Measurements from ENCODE around the gene NDUFV1.
"Not testable (repeated sequence)": the region's sequence is repeated elsewhere in the genome, so short reads cannot be mapped to it uniquely, and the experiment has no call there.

NDUFV1 gene

DNA sequence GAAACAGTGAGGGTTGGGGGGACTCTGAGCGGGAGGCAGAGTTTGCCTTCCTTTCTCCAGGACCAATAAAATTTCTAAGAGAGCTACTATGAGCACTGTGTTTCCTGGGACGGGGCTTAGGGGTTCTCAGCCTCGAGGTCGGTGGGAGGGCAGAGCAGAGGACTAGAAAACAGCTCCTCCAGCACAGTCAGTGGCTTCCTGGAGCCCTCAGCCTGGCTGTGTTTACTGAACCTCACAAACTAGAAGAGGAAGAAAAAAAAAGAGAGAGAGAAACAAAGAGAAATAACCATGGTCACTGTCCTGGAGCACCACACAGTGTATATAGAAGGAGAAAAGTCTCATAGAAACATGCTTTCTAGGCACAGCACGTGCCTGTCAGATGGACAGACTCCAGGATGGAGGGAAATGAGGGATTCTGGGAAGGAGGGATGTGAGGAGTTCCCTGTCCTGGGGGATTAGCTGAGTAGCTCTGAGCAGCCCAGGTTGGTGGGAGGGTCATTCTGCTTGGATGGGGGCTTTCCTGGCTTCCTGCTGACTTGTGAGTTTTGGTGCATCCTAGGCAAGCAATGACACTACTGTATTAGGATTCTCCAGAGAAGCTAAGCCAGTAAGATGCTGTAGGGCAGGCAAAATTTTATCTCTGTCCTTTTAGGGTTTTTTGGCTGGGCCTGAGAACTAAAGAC, 20.0 kb upstream of the NDUFV1 start:
- DNase-seq (ENCODE audit: low read depth): no peak

DNA sequence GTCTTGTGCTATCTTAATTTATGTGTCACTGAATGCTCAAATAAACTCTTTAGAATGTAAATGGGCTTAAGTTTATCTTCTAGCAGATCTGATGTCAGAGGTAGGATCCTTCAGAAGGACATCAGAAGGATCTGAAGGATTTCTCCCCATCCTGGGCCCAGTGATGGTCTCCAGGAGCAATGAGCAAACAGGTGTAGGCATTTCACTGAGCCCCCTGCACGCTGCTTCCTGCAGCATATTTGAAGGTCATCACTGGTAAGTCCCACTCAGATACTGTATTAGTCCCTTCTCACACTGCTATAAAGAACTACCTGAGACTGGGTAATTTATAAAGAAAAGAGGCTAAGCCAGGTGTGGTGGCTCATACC, 18.6 kb upstream of the NDUFV1 start:
- DNase-seq (ENCODE audit: low read depth): no peak

DNA sequence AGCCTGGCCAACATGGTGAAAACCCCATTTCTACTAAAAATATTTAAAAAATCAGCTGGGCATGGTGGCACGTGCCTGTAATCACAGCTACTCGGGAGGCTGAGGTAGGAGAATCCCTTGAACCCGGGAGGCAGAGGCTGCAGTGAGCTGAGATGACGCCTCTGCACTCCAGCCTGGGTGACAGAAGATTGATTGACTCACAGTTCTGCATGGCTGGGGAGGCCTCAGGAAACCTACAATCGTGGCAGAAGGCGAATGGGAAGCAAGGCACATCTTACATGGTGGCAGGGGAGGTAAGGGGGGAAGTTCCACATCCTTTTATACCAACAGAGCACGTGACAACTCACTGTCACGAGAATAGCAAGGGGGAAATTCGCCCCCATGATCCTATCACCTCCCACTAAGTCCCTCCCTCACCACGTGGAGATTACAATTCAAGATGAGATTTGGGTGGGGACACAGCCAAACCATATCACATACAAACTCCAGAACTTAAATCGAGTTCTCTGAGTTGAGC, 17.8 kb upstream of the NDUFV1 start:
- DNase-seq (ENCODE audit: low read depth): not testable (repeated sequence)

DNA sequence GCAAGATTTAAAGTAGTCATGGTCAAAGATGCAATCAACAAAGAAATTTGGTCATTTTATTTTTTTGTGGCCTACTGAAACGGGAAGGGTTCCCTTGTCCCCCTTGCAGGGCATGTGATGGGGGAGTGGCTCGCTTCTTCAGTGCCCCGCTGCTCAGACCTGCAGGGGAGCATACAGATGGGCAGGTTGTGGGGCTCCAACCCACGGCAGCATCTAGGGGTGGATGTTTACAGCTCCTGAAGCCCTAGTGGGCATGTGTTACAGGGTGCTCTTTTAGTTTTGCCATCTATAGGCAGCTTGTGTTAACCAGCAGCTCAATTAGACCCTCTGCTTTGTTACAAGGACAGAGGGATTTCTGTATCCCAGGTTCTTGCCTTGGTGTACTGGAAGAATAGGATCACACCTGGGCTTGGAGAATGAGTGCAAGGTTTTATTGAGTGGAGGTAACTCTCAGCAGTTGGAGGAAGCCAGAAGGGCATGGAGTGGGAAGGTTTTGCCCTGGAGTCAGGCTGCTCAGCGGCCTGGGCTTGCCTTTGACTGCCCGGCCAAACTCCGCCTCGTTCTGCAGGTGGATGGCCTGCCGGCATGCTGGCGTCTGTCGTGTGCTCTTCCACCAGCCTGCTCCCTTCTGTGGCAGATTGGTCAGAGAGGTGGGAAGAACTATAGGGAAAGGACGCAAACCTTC, 13.7 kb upstream of the NDUFV1 start:
- DNase-seq (ENCODE audit: low read depth): no peak

DNA sequence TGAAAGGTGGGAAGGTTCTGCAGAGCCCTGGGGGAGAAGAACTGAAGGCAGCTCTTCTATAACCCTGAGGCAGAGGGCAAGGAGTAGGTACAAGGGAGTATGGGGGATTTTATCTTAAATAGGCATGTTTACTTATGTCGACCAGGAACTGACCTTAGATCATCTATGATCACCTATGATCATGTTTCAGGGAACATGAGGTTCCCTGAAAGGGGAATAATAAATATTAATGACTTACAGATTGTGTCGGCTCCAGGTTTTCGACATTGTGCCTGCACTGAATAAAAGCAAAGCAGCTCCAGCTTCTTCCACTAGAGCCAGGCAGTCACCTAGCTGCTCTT, 13.2 kb upstream of the NDUFV1 start:
- no peak for DNase-seq (ENCODE audit: low read depth)

DNA sequence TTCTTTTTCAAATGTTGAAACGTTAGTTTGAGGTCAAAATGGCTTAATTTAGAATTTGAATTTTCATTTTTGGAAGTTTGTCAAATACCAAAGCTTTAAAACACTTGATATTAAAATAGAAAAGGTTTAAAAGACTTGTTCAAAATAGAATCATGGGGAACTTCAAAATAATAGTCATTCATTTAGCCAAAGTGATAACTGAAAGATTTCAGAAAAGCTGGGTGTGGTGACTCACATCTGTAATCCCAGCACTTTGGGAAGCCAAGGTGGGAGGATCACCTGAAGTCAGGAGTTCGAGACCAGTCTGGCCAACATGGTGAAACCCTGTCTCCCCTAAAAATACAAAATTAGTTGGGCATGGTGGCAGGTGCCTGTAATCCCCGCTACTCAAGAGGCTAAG, 12.3 kb upstream of the NDUFV1 start:
- DNase-seq (ENCODE audit: low read depth): no peak

DNA sequence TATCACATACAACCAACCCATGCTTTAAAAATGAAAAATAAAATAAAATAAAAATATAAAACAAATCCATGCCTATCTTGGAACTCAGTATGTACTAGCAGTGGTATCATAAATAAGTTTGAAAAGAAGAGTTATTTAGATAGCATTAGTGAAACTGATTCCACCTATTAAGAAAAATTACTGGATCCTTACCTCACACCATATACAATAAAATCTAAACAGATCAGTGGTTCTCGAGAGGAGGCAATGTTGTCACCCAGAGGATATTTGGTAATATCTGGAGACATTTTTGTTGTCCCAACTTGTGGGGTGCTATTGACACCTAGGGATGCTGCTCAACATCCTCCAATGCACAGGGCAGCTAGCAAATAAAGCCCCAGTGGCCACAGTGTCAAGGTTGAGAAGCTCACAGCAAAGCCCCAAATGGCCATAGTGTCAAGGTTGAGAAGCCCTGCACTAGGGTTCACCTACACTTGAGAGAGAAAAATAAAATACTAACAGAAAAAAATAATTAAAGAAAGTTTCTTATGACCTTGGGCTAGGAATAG, 9.9 kb upstream of the NDUFV1 start:
- no peak for DNase-seq (ENCODE audit: low read depth)

DNA sequence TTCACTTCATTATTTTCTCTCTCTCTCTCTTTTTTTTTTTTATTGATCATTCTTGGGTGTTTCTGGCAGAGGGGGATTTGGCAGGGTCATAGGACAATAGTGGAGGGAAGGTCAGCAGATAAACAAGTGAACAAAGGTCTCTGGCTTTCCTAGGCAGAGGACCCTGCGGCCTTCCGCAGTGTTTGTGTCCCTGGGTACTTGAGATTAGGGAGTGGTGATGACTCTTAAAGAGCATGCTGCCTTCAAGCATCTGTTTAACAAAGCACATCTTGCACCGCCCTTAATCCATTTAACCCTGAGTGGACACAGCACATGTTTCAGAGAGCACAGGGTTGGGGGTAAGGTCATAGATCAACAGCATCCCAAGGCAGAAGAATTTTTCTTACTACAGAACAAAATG, 9.3 kb upstream of the NDUFV1 start:
- DNase-seq (ENCODE audit: low read depth): not testable (repeated sequence)

DNA sequence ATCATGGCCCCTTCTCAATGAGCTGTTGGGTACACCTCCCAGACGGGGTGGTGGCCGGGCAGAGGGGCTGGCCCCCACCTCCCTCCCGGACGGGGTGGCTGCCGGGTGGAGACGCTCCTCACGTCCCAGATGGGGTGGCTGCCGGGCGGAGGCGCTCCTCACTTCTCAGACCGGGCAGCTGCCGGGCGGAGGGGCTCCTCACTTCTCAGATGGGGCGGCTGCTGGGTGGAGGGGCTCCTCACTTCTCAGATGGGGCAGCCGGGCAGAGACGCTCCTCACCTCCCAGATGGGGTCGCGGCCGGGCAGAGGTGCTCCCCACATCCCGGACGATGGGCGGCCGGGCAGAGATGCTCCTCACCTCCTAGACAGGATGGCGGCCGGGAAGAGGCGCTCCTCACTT, 8.8 kb upstream of the NDUFV1 start:
- not testable (repeated sequence) for DNase-seq (ENCODE audit: low read depth)

DNA sequence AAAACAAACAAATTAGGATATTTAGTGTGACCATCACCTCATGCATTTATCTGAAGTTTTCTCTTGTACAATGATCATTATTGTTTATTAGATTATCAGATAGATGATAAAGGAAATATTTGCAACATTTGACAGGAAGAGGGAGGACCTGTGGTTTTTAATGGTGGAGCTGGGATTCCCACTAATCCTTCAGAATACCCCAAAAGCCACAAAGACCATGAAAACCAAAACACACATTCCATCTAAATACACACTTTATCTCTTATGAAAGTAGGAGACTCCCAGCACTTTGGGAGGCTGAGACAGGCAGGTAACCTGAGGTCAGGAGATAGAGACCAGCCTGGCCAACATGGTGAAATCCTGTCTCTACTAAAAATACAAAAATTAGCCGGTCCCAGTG, 7.6 kb upstream of the NDUFV1 start:
- DNase-seq (ENCODE audit: low read depth): no peak

DNA sequence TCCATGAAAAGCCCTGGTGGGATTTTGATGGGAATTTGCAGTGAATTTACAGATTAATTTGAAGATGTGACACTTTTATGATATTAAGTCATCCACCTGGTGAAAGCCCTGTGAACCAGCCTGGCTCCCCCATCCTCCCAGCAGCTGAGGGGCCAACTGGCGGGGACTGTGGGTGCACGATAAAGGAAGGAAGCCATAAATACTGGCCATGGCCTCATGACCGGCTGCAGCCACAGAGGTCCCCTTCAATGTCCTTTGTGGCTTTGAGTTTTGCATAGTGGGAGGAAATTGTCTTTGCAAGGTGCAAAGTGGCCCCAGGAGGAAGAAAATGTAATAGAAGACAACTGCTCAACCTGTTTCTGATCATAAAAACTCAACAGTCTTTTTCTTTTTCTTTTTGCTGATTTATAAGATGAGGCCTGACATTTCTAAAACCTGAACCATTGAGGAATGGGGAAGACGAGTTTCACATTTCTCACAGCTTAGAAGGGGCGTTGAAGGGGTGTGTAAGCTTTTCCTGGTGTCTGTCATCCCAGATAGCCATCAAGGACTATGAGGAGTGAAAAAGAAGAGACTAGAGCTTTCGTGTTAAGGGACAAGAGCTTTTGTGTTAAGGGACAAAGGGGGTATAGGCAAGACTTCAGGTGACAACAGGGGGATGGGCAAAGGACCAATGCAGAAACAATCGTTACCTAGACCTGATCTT, 6.3 kb upstream of the NDUFV1 start:
- DNase-seq (ENCODE audit: low read depth): no peak

DNA sequence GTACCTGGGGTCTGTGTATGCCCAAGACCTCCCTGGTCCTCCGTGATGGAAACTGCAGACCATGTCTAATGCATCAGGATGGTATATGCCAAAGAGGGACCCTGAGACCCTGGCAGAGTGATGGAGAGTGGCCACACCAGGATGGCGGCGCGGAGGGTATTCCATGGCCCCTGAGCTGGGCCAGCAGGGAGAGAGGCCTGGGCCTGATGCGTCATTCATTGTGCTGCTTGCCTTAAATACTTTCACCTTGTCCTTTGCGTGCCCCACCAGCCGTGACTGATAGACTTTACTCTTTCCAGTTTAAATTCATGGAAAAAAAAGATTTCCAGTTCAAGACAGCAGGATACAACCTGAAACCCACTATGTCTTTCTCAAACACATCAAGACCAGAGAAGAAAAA, 5.6 kb upstream of the NDUFV1 start:
- no peak for DNase-seq (ENCODE audit: low read depth)

DNA sequence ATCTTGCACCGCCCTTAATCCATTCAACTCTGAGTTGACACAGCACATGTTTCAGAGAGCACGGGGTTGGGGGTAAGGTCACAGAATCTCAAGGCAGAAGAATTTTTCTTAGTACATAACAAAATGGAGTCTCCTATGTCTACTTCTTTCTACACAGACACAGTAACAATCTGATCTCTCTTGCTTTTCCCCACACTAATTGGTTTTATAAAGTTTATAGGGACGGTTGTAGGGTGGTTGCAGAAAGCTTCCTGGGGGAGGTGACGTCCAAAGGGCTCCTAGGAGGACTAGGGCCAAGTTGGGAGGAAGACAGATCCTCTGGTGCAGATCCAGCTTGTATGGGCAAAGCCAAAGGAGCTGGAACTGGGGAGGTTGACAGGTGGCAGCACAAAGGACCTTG, 2.6 kb upstream of the NDUFV1 start:
- DNase-seq (ENCODE audit: low read depth): not testable (repeated sequence)

DNA sequence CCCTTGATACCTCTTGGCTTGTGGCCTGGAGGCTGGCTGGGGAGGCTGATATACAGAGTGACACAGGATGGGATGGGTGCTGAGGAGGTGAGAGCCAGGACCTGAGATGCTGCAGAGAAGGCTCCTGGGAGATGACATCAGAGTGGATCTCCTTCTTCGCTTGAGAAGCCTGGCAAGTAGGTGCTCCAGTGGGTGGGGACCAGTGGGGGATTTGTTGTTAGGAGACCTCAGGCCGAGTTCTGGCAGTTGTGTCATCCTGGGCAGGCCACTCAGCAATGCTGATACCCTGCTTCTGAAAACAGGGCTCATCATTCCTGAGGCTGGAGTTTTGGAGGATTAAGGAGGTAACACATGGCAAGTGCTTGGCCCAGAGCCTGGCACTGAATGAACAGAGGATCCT, 1.9 kb upstream of the NDUFV1 start:
- DNase-seq (ENCODE audit: low read depth): no peak

DNA sequence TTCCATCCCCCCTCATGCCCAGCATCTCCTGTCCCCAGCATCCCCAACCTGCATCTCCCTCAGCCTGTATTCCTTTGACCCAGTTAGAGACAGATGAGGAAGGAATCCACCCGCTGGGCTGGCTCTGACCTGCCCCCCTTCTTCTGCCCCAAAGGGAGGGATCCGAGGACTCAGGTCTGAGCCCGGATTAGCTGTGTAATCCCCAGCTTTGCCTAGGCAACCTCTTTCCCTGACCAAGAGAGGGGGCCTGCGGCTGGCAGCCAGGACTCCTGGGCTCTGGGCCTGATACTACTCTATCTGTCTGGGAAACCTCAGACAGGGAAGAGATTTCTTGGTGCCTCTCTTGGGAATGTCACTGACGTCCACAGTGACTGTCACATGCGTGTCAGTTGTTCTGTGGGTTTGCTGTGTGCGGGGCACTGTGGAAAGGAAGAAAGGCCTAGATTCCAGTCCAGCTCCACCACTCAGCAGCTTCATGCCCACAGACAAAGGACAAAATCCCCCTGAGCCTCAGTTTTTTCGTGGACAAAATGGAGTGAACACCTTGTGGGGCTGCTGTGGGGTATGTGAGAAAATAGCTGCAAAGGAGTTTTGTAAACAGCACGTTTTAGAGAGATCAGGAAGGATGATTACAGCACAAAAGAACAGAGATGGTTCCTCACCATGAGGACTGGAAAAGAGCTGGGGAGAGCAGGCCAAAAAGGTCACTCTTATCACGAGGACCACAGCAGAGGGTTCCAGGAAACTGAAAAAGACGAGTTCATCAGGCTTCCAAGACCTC, 1.3 kb upstream of the NDUFV1 start:
- no peak for DNase-seq (ENCODE audit: low read depth)

DNA sequence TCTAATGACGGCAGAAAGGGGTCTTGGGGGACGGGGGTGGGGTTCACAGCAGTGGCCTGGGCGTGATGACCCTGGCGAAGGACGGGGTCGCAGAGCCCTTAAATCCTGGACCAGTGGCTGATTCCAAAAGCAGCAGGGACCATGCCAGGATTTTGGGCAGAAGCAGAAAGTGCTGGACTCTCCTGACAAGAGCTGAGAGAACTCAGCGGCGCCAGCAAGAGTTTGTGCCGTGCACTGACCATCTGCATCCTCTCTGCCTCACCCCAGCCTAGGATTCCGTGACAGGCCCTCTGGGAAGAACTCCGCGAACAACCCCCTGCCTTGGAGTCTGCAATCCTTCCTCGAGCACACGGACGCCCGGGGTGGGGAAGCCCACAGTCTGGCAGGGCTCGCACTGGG, 644 bp upstream of the NDUFV1 start:
- DNase-seq (ENCODE audit: low read depth): no peak

DNA sequence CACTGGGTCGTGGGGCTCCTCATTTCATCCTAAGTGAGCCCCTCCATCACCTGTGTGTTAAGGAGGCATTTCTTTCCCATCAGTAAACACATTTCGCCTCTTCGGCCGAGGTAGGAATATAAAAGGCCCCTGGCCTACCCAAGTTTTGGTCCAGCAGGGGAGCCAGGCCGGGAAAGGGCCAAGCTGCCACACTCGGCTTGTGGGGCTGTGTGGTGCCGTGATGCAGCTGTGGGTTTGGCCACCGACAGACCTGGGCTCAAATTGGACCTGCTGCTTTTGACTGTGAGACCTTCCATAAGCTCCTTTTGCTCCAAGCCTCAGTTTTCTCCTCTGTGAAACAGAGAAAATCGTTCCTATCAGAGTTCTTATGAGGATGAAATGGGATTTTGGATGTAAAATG, 771 bp downstream of the NDUFV1 start:
- no peak for DNase-seq (ENCODE audit: low read depth)

DNA sequence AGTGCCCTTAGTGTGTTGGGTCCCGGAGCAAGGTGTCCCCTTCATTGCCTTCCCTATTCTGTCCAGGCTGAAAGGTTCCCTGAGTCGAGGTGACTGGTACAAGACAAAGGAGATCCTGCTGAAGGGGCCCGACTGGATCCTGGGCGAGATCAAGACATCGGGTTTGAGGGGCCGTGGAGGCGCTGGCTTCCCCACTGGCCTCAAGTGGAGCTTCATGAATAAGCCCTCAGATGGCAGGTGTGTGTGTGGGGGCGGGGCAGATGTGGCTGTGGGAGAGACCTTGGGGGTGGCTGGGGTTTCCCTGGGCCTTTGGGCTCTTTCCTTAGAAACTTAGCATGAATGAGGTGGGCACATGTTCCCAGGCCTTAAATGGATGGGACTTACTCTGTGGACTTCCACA, 1.8 kb downstream of the NDUFV1 start:
- no peak for DNase-seq (ENCODE audit: low read depth)

DNA sequence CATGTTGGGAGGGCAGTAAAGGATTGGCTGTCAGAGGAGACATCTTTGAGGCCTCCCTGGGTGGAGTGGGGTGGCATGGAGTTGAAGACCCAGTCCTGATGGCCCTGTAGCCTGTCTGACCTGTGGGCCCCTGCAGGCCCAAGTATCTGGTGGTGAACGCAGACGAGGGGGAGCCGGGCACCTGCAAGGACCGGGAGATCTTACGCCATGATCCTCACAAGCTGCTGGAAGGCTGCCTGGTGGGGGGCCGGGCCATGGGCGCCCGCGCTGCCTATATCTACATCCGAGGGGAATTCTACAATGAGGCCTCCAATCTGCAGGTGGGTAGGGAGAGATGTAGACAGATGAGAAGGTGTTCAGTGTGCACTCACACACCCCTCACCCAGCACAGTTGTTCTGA, 2.6 kb downstream of the NDUFV1 start:
- DNase-seq (ENCODE audit: low read depth): no peak

DNA sequence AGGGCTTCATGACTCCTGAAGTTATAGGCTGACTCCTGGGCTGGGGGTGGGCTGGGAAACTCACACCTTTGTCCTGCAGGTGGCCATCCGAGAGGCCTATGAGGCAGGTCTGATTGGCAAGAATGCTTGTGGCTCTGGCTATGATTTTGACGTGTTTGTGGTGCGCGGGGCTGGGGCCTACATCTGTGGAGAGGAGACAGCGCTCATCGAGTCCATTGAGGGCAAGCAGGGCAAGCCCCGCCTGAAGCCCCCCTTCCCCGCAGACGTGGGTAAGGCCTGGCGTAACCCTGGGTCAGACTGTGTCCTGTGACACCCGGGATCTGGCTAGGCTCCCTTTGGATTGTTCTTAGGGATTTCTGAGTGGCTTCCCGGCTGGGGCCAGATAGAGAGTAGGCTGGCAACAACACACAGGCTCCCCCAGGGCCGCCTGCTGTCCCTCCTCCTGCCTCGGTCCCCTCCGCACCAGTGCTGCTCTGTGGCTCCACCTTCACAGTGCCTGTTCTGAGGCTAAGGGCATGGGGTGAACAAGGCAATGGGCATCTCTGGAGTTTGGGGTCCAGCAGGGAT, 3.6 kb downstream of the NDUFV1 start:
- DNase-seq (ENCODE audit: low read depth): no peak

DNA sequence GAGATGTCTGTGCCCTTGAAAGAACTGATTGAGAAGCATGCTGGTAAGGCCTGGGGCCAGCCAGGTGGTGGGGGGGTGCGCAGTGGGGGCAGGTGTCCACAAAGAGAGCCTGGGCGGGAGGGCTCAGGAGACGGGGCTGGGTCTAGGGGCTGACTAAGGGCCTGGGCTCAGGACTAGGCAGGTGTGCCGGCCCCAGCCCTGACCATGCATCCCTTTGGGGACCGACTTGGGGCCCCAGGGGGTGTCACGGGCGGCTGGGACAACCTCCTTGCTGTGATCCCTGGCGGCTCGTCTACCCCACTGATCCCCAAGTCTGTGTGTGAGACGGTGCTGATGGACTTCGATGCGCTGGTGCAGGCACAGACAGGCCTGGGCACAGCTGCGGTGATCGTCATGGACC, 4.4 kb downstream of the NDUFV1 start:
- no peak for DNase-seq (ENCODE audit: low read depth)
